AG04449 (cell line): ENCODE results near the gene RASAL1.

Source experiments
- CTCF ChIA-PET: fragments of 350-600 bp; formaldehyde crosslinking; extraction: SDS; loops from one replicate; lab custom pipeline; 2021; ENCODE audit warnings: antibody characterized with exemption; lab: Yijun Ruan, JAX
- POLR2A ChIA-PET: fragments of 400-600, 350-600 bp; formaldehyde crosslinking; extraction: SDS; loops from one replicate; lab custom pipeline; 2020; ENCODE audit warnings: antibody characterized with exemption, inconsistent platforms; lab: Yijun Ruan, JAX
- DNase-seq: peaks from one replicate; pipeline ENCODE4 v3.0.0-alpha.2; 2010; ENCODE audit warnings: low read depth, low spot score
- H3K4me3 ChIP-seq: 2 replicates; pipeline ENCODE4 v1.5.1; 2011; ENCODE audit warnings: low read depth, mild to moderate bottlenecking, control low read depth, low read length
- TF ChIP-seq, protein P1 (sequence below): IDR thresholded peaks from one replicate; pipeline ENCODE4 v1.5.1; 2011; ENCODE audit warnings: mild to moderate bottlenecking, moderate library complexity, low read length, control low read depth, inconsistent platforms; ENCODE audit not compliant: insufficient read depth; ENCODE audit errors: missing control alignments

Gene RASAL1

DNA sequence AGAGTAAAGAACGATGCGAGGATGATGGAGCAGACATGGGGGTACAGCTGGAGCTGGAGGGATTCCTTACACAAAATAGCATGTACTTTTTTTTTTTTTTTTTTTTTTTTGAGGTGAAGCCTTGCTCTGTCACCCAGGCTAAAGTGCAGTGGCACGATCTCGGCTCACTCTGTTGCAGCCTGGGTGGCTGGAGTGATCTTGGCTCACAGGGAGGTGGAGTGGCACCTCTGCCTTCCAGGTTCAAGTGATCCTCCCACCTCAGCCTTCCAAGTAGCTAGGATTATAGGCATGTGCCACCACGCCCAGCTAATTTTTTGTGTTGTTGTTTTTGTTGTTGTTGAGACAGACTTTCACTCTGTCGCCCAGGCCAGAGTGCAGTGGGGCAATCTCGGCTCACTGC is 5.1 kb upstream of the RASAL1 start:
- TF ChIP-seq, protein P1, sequence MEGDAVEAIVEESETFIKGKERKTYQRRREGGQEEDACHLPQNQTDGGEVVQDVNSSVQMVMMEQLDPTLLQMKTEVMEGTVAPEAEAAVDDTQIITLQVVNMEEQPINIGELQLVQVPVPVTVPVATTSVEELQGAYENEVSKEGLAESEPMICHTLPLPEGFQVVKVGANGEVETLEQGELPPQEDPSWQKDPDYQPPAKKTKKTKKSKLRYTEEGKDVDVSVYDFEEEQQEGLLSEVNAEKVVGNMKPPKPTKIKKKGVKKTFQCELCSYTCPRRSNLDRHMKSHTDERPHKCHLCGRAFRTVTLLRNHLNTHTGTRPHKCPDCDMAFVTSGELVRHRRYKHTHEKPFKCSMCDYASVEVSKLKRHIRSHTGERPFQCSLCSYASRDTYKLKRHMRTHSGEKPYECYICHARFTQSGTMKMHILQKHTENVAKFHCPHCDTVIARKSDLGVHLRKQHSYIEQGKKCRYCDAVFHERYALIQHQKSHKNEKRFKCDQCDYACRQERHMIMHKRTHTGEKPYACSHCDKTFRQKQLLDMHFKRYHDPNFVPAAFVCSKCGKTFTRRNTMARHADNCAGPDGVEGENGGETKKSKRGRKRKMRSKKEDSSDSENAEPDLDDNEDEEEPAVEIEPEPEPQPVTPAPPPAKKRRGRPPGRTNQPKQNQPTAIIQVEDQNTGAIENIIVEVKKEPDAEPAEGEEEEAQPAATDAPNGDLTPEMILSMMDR = no peak
- CTCF ChIA-PET = no interaction called here
- H3K4me3 ChIP-seq = no peak overlapping the region
- POLR2A ChIA-PET = no interaction called here
- DNase-seq = no peak

DNA sequence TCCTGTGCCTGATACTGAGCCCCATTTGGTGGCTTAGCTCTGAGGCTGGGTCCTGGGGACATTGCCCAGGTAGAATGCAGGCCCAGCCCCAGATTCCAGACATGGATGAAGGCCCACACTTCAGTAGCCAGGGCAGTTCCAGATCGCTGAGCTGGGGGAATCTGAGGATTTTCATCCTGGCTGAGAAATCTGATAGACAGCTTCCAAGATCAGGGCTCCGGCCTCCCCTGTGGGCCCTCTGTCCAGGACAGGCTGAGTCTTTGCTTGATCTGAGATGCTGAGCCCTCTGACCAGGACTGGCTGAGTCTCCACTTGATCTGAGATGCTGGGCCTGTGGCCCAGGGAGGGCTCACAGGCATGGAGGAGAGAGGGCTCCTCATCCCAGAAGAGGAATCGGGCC is 3.3 kb upstream of the RASAL1 start:
- ChIA-PET POLR2A (no interaction called here), CTCF (no interaction called here)
- no peak overlapping the region for H3K4me3 ChIP-seq
- TF ChIP-seq, protein P1 = no peak
- no peak for DNase-seq

DNA sequence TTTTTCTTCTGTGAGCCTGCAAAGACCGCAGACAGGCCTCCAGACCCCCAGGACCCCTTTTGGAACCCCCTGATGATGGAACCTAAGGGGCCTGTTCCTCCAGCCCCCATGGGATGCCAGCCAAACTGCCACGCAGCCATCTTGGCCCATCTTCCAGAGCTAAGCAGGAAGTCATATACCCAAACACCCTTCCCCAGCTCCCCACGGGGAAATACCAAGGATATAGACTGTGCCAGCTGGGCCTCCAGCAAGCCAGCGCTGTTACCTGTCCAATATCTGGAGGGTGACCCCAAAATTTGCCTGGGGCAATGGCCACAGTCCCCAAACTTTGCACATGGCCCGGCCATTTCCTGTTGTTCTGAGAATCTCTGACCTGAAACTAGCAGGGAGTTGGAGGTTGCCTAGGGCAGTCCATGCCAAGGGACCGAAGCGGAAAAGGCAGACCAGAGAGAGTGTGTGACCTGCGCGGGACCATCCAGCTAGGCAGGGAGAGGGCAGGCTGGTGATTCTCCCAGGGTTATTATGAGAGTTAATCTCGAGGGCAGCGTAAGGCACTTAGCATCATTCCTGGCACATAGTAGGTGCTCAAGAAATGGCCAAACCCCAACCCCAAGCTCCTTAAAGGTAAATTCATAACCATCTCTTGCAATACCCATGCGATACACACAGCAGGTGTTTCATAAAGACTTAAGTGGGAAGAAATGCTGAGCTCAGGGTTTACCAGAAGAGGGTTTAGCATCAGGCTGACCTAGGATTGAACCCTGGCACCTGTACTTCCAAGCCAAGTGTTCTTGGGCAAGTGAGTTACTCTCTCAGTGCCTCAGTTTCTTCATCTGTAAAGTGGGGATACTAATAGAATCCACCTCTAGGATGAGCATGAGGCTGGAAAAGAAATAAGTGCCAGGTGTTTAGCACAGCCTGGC is 2.6 kb upstream of the RASAL1 start:
- H3K4me3 ChIP-seq = no peak overlapping the region
- no peak for DNase-seq
- ChIA-PET POLR2A (no interaction called here), CTCF (no interaction called here)
- TF ChIP-seq, protein P1 = no peak

DNA sequence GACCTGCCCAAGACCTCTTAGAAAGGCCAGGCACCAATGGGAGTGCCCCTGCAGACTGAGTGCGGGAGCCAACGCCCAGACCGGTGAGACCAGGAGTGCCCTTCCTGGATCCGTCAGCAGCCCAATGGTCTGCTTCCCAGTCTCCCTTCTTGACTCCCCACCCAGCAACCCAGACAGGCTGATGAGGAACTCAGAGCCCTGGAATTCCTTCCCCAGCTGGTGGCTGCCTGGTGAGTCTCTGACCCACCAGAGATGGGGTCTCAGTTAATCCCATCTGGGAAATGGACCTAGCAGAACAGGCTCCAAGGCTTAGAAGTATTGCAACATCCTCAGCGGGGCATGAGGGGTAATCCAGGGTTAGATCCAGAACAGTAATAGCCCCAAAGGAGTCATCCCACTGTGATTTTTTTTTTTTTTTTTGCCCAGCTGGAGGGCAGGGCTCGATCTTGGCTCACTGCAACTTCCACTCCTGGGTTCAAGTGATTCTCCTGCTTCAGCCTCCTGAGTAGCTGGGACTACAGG is 1.5 kb upstream of the RASAL1 start:
- TF ChIP-seq, protein P1 = no peak
- DNase-seq = no peak
- no peak overlapping the region for H3K4me3 ChIP-seq
- ChIA-PET CTCF (no interaction called here), POLR2A (no interaction called here)

DNA sequence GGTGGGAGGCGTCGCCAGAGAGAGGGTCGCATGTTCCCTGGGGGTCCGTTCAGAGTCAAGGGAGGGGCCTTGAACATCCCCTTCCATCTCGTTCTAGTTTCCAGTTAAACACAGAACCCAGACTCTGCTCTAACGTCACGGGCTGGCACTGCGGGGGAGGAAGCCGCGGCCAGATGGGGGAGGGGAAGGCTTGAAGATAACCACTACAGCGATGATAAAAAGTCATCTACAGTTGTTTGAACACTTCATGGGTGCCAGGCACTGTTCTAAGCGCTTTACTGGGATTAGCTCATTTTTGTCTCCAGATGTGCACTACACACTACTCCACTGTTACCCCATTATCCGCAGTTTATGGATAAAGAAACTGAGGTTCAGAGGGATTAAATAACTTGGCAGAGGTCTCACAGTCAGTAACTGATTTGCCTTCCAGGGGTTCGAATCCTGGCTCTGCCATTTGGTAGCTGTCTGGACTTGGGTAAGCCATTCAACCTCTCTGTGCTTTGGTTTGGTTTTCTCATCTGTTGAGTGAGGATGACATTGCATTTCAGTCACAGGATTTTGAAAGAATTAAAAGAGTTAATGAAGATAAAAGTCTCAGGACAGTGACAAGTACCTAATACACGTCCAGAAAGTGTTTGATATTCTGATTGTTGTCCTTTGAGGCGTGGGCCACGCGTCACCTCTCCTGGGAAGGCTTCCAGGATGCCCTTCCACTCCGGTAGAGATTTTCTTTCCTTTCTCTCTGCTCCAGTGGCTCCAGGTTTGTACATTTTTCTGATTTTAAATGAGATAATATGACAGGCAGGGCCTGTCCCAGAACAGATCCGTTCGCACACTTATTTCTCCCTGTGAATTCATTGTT is 798 bp upstream of the RASAL1 start:
- no peak overlapping the region for H3K4me3 ChIP-seq
- ChIA-PET CTCF (interaction anchor here (1.1 kb wide), 1 partner anchor 16 kb away, joined by 3 read pairs; no protein-coding TSS in a partner anchor), POLR2A (no interaction called here)
- TF ChIP-seq, protein P1 = no peak
- DNase-seq = no peak
